Left hindlimb (tissue), 1 donor: ENCODE results near the gene C12orf75.
"Not testable (repeated sequence)": the region's sequence is repeated elsewhere in the genome, so short reads cannot be mapped to it uniquely, and the experiment has no call there.

Source experiments
- DNase-seq: peaks from one replicate; pipeline ENCODE4 v3.0.0-alpha.2; 2018

C12orf75 gene

DNA sequence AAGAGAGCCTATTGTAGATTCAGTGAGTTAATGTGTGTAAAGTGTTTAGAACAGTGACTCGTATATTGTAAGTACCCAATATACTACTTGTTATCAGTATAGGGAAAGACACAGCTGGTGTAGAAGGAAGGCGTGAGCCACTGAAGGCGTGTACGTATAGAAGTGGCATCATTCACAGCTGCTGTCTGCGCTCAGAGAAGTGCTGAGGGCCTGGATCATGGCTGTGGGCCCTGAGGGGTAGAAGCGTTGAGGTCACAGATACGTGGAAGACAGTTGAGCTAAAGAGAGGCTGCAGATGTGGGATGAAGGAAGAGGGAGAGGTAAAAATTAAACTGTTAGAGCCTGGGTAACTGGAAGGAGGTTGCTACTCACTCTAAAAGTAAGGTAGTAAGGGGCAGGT lies 5.9 kb downstream of the C12orf75 start:
- no peak for DNase-seq

DNA sequence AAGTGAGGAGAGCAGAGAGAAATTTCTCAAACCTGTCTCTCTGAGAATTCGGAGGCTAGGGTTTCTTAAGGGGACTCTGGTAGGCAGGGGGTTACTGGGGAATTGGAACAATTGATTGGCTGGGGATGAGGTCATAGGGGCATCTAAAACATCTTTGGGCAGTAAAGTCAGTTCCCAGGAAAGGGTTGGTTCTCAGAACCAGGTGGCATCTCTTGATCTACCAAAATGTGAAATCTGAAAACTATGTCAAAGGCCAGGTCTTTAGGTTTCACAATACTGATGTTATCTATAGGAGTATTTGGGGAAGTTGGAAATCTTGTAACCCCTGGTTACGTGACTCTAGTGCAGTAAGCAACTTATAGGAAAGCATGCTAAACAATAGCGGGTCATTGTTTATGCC lies 6.9 kb downstream of the C12orf75 start:
- no peak for DNase-seq

DNA sequence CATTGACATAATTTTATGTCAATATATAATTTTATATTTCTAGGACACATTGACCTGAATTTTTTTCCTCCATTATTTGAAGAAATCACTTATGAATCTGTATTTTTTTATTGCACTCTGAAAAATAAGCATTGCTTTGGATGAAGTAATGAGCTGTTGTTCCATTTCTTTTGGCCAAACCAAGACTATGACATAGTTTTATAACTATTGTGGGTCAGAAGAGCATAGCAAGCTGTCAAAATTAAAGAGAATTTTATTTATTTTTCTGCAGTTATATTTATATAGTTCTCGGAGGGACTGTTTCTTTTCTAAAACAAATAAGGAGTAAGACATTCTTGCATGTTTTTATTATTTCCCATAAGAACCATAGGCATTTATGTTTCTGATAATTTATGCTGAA lies 8.5 kb downstream of the C12orf75 start:
- DNase-seq, result no peak

DNA sequence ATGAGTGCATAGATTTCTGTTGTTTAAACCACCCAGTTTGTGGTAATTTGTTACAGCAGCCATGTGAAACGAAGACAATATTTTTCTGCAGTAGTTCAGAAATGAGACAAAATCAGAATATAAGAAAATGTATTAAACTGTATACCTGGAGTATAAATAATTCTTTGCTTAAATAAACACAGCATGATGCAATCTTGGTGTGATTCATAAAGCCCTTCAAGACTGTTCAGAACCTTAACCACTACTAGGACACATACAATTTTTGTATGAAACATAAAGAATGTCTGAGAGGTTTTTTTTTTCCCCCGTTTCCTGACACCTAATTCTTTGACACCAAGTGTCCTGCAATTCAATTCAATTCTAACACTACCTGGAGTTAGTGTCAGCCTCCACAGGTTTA lies 10.5 kb downstream of the C12orf75 start:
- no peak for DNase-seq

DNA sequence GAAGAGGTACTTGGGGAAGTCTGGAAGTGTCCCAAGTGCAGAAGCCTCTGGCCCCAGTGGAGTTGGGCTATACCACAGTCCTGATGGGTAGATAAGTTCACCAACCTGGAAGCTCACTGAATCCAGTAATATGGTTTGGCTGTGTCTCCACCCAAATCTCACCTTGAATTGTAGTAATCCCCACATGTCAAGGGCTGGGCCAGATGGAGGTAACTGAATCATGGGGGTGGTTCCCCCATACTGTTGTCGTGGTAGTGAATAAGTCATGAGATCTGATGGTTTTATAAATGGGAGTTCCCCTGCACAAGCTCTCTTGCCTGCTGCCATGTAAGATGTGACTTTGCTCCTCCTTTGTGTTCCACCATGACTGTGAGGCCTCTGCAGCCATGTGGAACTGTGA lies 11.1 kb downstream of the C12orf75 start:
- DNase-seq, result not testable (repeated sequence)

DNA sequence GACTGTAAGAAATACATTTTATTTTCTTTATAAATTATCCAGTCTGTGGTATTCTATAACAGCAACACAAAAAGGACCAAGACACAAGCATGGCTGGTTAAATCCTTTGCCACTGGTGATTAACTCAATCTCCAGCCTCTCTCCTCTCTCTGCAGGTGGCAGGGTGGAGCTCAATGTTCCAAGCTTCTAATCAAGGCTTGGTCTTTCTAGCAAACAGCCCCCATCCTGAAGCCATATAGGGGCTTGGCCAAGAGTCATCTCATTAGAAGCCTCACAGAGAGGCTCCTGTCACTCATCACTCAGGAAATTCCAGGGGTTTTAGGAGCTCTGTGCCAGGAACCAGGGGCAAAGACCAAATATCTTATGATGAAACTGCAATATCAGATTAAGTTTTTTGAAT lies 12.0 kb downstream of the C12orf75 start:
- no peak for DNase-seq

DNA sequence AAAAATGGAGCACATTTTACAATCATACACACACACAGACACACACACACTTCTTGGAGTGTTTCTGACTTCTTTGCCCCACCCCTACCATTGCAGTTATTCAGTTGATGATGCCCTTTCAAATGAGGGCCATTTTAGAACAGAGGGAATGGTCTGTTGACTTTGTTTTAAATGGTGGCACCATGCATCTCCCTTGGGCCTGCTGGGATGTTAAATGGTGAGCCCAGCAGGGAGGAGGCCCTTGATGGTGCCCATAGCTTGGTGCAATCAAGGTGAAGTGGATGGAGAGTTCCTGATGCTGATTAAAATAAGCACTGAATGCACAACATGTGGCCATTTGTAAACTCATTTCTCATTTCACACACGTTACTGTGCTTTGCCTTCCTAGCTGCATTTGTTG lies 13.3 kb downstream of the C12orf75 start:
- DNase-seq, result no peak

GRCh38 chr12:105347499-105347898 lies 17.0 kb downstream of the C12orf75 start:
- no peak for DNase-seq

GRCh38 chr12:105348142-105348541 lies 17.7 kb downstream of the C12orf75 start:
- DNase-seq, result no peak

GRCh38 chr12:105348561-105348960 lies 18.1 kb downstream of the C12orf75 start:
- no peak for DNase-seq

- DNase-seq, result no peak
Observed at GRCh38 chr12:105349138-105349537, 18.6 kb downstream of the C12orf75 start.

DNA sequence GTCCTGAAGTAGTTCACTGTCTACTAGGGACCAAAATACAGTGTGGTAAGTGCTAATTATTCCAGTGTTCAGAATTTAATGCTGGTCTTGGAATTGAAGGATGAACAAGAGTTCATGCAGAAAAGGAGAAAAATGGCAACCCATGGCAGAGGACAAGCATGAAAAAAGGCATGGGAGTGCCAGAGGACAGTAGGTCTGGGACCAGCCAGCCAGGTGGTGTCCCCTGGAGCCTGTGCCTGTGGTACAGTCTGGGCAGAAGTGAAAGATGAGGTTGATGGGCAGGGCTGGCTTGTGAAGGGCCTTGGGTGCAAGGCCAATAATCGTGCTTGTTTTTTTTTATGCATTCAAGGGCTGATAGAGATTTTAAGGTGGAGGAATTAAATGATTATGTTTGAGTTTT lies 21.0 kb downstream of the C12orf75 start:
- DNase-seq, result no peak

- no peak for DNase-seq
Observed at GRCh38 chr12:105352052-105352451, 21.6 kb downstream of the C12orf75 start.

GRCh38 chr12:105352940-105353635 lies 22.6 kb downstream of the C12orf75 start:
- DNase-seq, result no peak

GRCh38 chr12:105355752-105356151 lies 25.3 kb downstream of the C12orf75 start:
- DNase-seq, result no peak

DNA sequence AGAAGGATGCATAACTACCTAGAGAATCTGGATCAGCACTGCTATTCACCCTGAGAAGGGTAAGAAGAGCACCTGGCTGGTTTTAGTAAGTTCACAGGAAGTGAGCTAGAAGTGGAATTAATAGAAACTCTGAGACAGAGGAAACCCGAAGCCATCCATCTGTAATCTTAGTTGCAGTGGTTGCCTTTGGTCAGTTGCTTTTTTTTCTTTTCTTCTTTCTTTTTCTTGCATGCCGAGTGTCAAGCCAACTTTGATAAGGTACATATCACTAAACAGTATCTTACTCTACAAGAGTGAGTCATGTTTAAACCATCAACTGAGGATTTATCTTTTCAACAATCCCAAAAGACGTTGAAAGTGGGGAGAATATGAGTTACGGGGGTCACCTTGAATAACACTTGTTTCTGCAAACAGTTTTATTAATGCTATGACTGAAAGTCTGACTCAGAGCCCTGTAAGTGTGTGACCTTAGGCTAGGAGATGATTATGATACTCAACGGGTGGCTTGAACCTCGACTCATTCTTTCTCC lies 26.7 kb downstream of the C12orf75 start:
- DNase-seq, result no peak

- DNase-seq, result no peak
Observed at GRCh38 chr12:105358789-105359188, 28.3 kb downstream of the C12orf75 start.

DNA sequence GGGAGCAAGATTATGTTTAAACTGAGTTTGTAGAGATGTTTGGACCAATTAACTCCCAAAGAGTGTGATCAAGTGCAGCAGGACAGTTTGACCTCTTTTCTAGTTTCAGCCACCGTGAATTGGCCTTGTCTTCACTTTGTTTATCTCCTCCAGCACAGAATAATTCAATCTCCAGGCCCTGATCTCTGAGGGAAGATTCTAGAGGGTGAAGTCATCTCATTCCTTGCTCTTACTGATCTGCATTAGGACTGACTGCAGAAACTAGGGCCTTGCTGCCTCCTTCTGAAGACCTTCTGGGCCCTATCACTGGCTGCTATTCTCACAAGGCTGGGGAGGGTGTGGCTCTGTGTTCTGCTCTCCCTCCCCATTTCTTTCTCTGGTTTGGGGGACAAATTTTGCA lies 29.4 kb downstream of the C12orf75 start:
- no peak for DNase-seq

- DNase-seq, result no peak
Observed at GRCh38 chr12:105363890-105364289, 33.4 kb downstream of the C12orf75 start.

DNA sequence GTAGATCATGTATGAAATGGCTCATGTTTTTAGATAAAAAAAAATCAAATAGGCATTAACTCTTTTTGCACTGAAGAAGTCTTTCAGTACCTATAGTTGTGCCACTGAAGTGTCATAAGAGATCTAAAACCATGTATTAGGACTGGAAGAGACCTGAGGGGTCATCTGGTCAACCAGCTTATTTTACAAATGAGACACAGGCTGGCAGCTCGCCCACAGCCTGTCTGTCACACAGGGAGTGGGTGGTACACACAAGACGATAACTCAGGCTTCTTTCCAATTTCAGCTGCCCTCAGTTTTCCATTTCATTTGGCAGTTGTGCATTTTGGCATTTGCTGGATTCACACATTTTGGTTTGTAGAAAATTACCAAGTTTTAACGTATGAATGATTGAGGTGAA lies 34.7 kb downstream of the C12orf75 start:
- DNase-seq, result no peak

DNA sequence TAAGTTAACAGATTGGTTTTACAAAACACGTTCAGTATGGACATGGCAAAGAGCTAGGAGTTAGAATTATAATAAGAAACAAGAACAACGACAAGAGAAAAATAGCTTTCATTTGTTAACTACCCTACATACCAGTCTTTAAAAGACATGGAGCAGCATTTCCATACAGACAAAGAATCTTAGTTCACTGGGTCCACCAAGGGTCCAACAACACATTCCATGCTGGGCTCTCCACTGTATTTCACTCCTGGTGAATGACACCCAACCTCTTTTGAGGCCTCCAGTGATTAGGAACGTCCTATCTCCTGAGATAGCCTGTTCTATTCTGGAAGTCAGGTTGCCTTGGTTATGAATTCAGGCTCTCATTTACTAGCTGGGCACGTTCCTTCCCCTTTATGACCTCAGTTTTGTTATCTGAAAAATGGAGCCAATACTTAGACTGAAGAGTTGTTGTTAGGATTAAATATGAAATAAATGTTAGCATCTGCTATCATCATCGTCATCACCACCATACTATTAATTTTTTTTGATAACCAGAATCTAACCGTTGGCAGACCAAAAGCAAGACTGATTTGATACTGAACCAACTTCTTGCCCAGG lies 37.7 kb downstream of the C12orf75 start:
- DNase-seq, result no peak

DNA sequence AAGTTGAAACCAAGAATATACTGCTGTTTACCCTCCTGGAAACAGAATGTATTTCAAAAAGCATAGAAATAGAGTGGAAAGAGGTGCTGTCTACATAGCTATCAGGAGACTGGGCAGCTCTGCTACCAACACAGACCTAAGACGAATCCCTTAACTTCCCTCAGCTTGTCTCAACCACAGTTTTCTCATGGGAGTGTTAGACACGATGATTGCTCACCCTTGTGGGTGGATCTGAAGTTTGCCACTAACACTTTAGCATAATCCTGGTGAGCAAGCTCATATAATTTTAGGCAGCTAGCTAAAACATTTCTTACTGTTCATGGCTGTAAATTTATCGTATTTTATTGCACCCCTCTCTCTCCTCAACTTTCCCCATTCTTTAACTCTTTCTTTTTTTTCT lies 38.5 kb downstream of the C12orf75 start:
- DNase-seq, result no peak

GRCh38 chr12:105374303-105374702 lies 43.8 kb downstream of the C12orf75 start:
- DNase-seq, result no peak

DNA sequence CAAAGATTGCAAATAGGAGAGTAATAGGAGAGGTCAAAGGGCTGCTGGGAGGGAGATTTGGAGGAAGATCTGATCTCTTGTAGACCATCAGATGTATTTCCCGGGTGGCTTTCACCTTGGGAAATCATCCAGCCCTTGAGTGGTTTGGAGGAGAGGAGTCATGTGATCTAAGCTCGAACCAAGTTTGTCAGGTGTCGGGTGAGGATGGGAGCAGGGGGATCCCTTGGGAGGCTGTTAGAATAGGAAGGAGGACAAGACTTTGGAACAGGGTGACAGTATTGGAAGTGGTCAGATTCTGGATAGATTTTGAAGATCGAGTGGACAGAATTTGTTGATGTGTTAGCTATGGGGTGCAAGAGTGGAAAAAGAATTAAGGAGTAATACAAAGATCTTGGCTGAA lies 46.6 kb downstream of the C12orf75 start:
- no peak for DNase-seq

GRCh38 chr12:105378911-105379310 lies 48.4 kb downstream of the C12orf75 start:
- no peak for DNase-seq
